ENCODE results near the gene ANKRD22. TPM values are rescaled to one million over a fixed set of nuclear protein-coding genes. Genes with fewer than 3 reads are reported as not detected.

ANKRD22 gene
- total and polyA plus RNA-seq, 2 of the 8 experiments (the other 6 are each of a cell fraction or from before 2014, with no cell fraction given): 0.68 TPM; not detected in 1

- no peak overlapping the region for H3K4me2 ChIP-seq (ENCODE audit: insufficient read depth in 1 of 2, low read depth in 2 of 2, low read length in 2 of 2)
- H2AFZ ChIP-seq (ENCODE audit: low read length): no peak overlapping the region
- no peak overlapping the region for H3K9ac ChIP-seq (replicated peaks in 1 of 4; ENCODE audit: extremely low read depth in 1 of 4, low read depth in 3 of 4, low read length in 3 of 4)
- H3K79me1 ChIP-seq (ENCODE audit: low read depth, low read length): no peaks in the 10 kb centered on the region
- no peaks in the 10 kb centered on the region for H3K9me3 ChIP-seq (ENCODE audit: insufficient read depth in 2 of 2, low read depth in 1 of 2, low read length in 1 of 2)
- no peak overlapping the region for H4K91ac ChIP-seq (replicated peaks; ENCODE audit: insufficient read length, low read length)
- no peak overlapping the region for H3K18ac ChIP-seq (ENCODE audit: extremely low read depth, low read length)
- WGBS, 2 experiments (ENCODE audit: extremely low coverage in 1 of 2, insufficient coverage in 1 of 2, insufficient read length in 1 of 2, insufficient replicate concordance in 2 of 2, low coverage in 1 of 2, low lambda C conversion rate in 2 of 2, missing lambda C conversion rate in 1 of 2): 85% methylated on average over 3 of the region's 3 CpGs; no CpG with 5 or more reads in 1 of the 2 experiments
- H3K27me3 ChIP-seq (replicated peaks in 1 of 4; ENCODE audit: control insufficient read depth in 3 of 4, extremely low read depth in 1 of 4, insufficient read depth in 3 of 4, low read length in 3 of 4): no peaks in the 10 kb centered on the region
- H3K23me2 ChIP-seq (ENCODE audit: low read depth, low read length): no peaks in the 10 kb centered on the region
- H2AK5ac ChIP-seq (ENCODE audit: low read depth, low read length): no peak overlapping the region
- ChIA-PET CTCF (ENCODE audit: partially characterized antibody) (interaction anchor here (0.7 to 5.6 kb wide), 4 partner anchors 8 to 52 kb away, joined by 3 to 49 read pairs (median 4); no protein-coding TSS in a partner anchor), POLR2A (ENCODE audit: partially characterized antibody) (no interaction called here)
- H2BK12ac ChIP-seq (ENCODE audit: low read depth, low read length): no peak overlapping the region
- no peak overlapping the region for H2BK20ac ChIP-seq (ENCODE audit: low read length)
- H2BK120ac ChIP-seq (replicated peaks; ENCODE audit: low read depth, low read length): no peak overlapping the region
- no peak overlapping the region for H3K23ac ChIP-seq (ENCODE audit: insufficient read length)
- DNase-seq (ENCODE audit: low read depth in 1 of 2, low spot score in 2 of 2) (no peak), FAIRE-seq (no peak)
- no peak overlapping the region for H3K56ac ChIP-seq (replicated peaks; ENCODE audit: insufficient read length, low read depth, low read length)
- no peak overlapping the region for H2BK15ac ChIP-seq (ENCODE audit: low read length)
- no peak overlapping the region for H3K14ac ChIP-seq (ENCODE audit: insufficient read length)
- H3K4me1 ChIP-seq (replicated peaks in 1 of 4; ENCODE audit: control insufficient read depth in 3 of 4, insufficient read depth in 4 of 4, low read length in 3 of 4): peaks cover 0 to 3% (median 0%) of the 10 kb centered on the region in 4 experiments; a peak in 3 of 7 replicates
- H3K36me3 ChIP-seq (ENCODE audit: control insufficient read depth in 2 of 4, insufficient read depth in 4 of 4, low read length in 3 of 4): no peaks in the 10 kb centered on the region
- no peaks in the 10 kb centered on the region for H3K79me2 ChIP-seq (ENCODE audit: control insufficient read depth in 1 of 2, insufficient read depth in 2 of 2, low read length in 2 of 2)
- H3K4ac ChIP-seq (replicated peaks; ENCODE audit: insufficient read length, low read depth, low read length): no peak overlapping the region
- no peak overlapping the region for H4K8ac ChIP-seq (ENCODE audit: extremely low read depth, insufficient read depth, low read length)
- no peaks in the 10 kb centered on the region for H4K20me1 ChIP-seq (replicated peaks in 1 of 2; ENCODE audit: control insufficient read depth in 1 of 2, insufficient read depth in 2 of 2, low read length in 2 of 2)
- H2BK5ac ChIP-seq (ENCODE audit: low read depth, low read length): no peak overlapping the region
- H3K27ac ChIP-seq (ENCODE audit: low read depth, low read length): no peak overlapping the region
- no peak overlapping the region for H3K4me3 ChIP-seq (ENCODE audit: extremely low read depth in 1 of 4, insufficient read depth in 2 of 4, low read depth in 3 of 4, low read length in 4 of 4)
- H4K5ac ChIP-seq (ENCODE audit: insufficient read length, low read depth, low read length): no peak overlapping the region
- TF ChIP-seq HDAC6 (IDR thresholded peaks at IDR 0.05; ENCODE audit: low read depth, low read length): no peak
- no peak for TF ChIP-seq GABPA (IDR thresholded peaks at IDR 0.05; ENCODE audit: borderline replicate concordance, insufficient read depth, low read length)
- TF ChIP-seq JUND (IDR thresholded peaks at IDR 0.05; ENCODE audit: low read length): no peak
- no peak for TF ChIP-seq NANOG (IDR thresholded peaks at IDR 0.05; ENCODE audit: insufficient read depth, low read depth, low read length, poor library complexity, severe bottlenecking)
- TF ChIP-seq TBP (IDR thresholded peaks at IDR 0.05; ENCODE audit: low read depth, low read length): no peak
- no peak for TF ChIP-seq SRF (IDR thresholded peaks at IDR 0.05; ENCODE audit: low read depth, low read length)
- TF ChIP-seq RFX5 (IDR thresholded peaks at IDR 0.05; ENCODE audit: borderline replicate concordance, low read depth, low read length): no peak
- TF ChIP-seq RBBP5 (IDR thresholded peaks at IDR 0.05; ENCODE audit: borderline replicate concordance, low read depth, low read length): no peak
- no peak for TF ChIP-seq SP2 (IDR thresholded peaks at IDR 0.05; ENCODE audit: low read length)
- TF ChIP-seq SIN3A (conservative IDR thresholded peaks at IDR 0.05 in 1 of 2, IDR thresholded peaks at IDR 0.05 in 1 of 2; ENCODE audit: low read depth in 1 of 2, low read length in 2 of 2): no peak
- no peak for TF ChIP-seq GTF2F1 (IDR thresholded peaks at IDR 0.05; ENCODE audit: borderline replicate concordance, low read depth, low read length)
- no peak for TF ChIP-seq EP300 (IDR thresholded peaks at IDR 0.05; ENCODE audit: borderline replicate concordance in 1 of 2, low read depth in 2 of 2, low read length in 2 of 2)
- TF ChIP-seq SIRT6 (IDR thresholded peaks at IDR 0.05; ENCODE audit: low read length): no peak
- no peak for TF ChIP-seq POLR2AphosphoS5 (IDR thresholded peaks at IDR 0.05; ENCODE audit: low read depth, low read length)
These were observed 3.0 kb upstream of the ANKRD22 start for GRCh38 chr10:88854684-88855083.
